Hematopoietic multipotent progenitor cell treated with erythropoietin and hydrocortisone succinate and interleukin-3 and kit ligand, for 8 days (in vitro differentiated cells): ENCODE data around the gene CDK11B.
"Not testable (repeated sequence)": the region's sequence is repeated elsewhere in the genome, so short reads cannot be mapped to it uniquely, and the experiment has no call there.

Experiments used
- DNase-seq: peaks from one replicate; pipeline ENCODE4 v3.0.0-alpha.2; 2015

The CDK11B gene

DNA sequence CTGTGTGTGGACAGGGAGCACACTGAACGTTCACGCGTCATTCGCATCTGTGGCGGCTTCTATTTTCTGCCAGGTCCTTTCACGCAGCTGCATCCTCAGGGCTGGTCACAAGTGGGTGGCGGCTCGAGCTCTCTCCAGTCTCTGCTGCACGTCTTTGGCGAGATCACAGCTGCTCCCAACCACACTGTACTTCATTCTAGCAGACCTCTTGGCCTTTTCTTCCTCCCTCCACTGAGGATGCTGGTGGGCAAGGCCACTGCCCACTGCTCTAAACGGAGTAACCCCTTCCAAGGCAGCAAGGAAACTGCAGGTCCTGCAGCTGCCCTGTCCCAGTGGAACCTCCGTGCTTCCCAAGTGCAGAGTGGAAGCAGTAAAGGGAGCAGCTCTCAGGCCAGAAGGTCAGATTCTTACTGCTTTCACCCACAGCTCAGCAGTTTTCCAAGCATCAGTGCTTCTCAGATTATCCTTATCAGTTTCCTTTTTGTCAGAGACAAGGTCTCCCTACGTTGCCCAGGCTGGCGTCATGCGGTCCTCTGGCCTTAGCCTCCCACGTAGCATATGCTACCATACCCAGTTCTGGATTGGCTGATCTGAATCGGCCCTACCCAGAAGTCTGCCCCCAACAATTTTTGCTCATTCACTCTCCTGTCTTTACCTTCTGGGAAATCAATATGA lies 11.1 kb downstream of the CDK11B start:
- peak; percentile 93 for DNase-seq

DNA sequence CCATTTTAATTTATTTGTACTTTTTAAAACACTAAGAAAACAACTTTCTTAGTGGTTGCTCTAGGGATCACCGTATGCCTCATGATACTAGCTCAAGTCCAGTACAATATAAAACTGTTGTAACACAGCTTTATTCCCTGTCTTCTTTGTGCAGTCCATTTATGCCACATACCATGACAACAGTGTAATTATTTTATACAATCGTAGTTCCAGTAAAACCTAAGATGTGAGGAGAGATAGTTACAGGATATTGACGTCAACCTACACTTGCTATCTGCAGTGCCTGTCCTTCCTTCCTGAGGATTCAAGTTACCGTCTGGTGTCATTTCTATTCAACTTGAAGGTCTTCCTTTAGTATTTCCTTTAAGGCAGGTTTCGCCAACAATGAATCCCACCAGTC lies 12.5 kb downstream of the CDK11B start:
- not testable (repeated sequence) for DNase-seq

DNA sequence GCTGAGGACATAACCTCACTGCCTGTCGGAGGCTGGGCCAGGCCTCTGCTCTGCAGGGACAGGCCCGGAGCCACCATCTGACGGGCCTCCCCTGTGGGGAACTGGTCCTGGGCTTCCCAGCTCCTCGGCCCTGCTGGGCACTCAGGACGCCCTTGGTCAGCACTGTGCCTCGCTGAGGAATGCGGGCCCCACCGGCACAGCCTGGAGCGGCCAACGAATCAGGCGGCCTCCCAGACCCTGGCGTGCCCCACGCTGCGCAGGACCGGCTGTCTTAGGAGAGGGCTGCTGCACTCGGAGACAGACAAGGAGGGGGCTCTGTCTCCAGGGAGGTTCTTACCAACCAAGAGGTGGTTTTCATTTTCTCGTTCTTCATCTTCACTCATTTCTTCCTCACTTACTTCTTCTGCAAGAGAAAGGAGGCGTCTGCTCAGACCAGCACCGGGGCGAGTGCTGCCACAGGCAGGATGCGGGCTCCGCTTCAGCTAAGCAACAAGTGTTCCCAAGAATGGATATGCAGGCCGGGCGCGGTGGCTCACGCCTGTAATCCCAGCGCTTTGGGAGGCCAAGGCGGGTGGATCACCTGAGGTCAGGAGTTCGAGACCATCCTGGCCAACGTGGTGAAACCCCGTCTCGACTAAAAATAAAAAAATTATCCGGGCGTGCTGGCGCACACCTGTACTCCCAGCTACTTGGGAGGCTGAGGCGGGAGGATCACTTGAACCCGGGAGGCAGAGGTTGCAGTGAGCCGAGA lies 17.9 kb downstream of the CDK11B start:
- DNase-seq, result not testable (repeated sequence)

DNA sequence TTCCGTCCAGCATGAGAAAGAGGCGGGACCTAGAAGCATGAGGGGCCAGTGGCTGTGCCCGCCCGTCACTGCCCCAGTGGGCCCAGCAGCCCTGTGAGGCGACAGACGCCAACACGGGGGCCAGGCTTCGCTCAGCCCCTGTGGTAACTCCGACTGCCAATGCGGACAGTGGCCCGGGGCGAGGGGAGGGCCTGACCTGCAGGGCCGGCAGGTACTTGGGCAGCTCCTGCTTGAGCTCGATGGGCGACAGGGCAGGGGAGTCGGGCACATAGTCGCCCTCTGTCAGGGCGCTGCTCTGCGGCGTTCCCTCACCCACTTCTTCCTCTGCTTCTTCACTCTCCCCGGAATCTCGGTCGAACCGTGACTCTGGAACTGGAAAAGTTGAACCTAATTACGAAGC lies 18.7 kb downstream of the CDK11B start:
- DNase-seq, result not testable (repeated sequence)

DNA sequence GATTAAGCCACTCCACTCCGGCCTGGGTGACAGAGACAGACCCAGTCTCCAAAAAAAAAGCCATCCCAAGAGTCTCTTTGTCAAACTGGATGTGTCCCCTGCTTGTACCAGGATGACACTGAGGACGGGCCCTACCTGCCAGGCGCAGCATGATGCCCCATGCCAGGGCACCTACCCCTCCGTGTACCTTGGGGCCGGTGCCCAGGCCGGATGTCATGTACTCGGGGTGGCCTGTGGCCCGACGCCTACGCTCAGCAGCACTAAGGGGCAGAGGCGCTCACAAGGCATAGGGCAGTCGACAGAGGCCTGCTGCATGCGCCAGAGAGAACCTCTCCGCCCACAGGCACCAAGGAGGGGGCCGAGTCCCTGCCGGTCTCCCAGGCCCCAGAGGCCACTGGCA lies 19.4 kb downstream of the CDK11B start:
- DNase-seq, result not testable (repeated sequence)

DNA sequence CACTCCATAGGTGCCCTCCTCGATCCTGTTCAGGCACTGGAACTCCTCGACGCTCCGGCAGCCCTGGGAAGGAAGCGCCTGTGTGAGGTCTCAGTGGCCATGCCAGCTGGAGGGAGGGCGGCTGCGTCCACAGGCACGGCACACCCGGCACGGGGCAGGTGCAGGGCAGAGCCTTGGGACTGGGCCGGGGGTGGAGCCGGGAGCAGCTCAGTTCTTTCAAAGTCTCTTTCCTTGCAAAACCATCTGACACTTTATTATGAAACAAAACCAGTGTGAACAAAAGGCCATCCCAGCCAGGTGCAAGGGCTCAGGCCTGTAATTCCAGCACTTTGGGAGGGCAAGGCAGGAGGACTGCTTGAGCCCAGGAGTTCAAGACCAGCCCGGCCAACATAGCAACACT lies 20.3 kb downstream of the CDK11B start:
- DNase-seq, result not testable (repeated sequence)

DNA sequence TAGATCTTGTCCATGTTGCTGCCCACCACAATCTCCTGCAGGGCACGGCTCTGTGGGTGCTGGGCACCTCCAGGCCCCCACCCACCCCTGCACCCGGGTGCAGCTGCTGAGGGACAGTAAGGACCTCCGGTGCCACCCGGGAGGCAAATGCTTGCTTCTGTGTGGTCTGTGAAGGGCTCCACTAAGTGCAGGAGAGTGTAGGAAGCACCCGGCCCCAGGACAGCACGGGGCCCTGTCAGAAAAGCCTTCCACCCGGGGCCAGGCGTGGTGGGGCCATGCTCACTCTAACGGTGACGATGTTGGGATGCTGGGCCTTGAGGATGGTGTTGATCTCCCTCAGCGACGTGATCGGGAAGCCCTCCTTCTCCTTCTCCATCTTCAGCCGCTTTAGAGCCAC lies 21.3 kb downstream of the CDK11B start:
- DNase-seq, result not testable (repeated sequence)

DNA sequence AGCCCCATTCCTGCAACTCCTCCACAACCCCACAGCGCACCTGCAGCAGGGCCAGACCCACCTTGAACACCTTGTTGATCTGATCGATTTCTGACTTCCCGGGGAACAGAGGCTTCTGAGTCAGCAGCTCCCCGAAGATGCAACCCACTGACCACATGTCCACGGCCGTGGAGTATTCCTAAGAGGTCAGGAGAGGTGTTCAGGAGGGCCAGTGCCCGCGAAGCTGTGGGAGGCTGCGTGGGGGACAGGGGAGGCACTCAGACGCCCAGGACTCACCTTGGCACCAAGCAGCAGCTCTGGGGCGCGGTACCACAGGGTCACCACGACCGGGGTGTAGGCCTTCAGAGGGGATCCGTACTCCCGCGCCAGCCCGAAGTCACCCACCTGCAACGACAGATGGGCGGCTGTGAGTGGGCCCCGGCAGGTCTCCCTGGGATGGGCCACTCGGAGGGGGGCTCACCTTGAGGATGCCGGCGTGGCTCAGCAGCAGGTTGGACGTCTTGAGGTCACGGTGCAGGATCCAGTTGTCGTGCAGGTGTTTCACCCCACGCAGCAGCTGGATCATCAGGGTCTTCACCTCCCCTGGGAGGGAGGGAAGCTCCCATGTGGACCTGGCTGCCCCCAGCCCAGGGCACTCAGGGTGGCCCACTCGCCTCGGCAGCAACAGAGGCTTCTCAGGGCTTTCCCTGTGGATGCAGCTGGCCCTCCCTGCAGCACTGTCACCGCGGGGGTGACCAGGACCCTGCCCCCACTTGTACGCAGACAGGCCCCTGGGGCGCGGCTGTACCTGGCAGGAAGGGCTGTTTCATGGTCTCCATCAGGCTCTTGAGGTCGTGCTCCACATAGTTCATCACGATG lies 22.0 kb downstream of the CDK11B start:
- DNase-seq, result not testable (repeated sequence)

DNA sequence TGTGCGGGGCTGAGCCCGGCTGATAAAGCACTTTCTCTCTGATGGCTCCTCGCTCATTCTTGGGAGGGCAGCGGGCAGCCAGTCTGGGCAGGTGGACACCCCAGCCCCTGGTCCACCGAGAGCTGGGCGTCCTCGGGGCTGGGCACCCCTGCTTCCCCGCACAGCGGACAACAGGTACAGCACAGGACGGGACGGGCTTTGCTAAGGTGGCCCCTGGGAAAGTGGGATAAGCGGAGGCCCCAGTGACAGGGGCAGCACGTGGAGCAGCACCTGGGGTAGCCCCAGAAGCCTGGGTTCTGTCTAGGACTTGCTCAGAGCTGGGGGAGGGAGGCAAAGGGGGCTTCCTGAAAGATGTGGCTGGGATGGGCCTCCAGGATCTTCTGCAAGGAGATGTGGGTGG lies 24.2 kb downstream of the CDK11B start:
- not testable (repeated sequence) for DNase-seq

DNA sequence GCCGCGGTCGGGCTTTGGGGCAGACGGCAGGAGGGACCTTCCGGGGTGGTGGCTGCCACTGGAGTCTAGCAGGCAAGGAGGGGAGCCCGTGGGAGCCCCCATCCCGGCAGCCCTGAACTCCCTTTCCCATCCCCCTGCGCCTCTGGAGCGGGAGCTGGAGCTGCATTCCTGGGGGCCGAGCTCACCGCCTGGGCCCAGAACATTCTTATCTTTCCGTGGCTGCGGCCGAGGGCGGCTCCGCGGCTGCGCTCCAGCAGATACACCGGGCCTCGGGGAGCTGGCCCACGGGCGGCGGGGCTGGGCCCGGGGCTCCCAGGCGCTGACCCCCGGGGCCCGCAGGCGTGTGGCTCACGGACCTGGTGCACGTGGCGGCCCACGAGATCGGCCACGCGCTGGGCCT lies 25.4 kb downstream of the CDK11B start:
- DNase-seq, result not testable (repeated sequence)

DNA sequence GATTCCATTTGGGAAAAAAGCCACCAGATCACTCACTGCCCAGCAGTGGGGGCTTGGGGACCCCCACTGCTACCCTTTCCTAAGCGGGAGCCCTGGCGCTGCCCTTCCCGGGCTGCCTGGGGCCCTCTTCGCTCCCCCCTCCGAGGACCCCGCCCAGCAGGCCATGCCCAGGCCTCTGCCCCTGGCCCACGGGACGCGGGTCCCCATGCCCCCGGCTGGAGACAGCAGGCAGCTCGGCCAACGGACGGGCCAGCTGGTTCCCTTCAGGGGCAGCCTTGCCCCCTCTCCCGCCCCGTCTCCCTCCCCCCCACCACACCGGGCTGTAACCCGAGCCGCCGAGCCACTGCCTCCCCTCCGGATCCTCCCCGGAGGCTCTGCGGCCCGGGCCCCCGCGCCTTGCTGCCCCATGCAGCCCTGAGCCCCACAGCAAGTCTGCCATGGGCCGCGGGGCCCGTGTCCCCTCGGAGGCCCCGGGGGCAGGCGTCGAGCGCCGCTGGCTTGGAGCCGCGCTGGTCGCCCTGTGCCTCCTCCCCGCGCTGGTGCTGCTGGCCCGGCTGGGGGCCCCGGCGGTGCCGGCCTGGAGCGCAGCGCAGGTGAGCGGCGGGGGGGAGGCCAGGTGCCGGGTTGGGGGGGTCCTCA lies 26.9 kb downstream of the CDK11B start, which contains the start of gene MMP23B:
Gene MMP23B, plus strand, starts transcription at position 392 of the 639 bp plus-strand sequence. Its CDS starts 46 bp downstream, at position 438.
- DNase-seq, result no peak

DNA sequence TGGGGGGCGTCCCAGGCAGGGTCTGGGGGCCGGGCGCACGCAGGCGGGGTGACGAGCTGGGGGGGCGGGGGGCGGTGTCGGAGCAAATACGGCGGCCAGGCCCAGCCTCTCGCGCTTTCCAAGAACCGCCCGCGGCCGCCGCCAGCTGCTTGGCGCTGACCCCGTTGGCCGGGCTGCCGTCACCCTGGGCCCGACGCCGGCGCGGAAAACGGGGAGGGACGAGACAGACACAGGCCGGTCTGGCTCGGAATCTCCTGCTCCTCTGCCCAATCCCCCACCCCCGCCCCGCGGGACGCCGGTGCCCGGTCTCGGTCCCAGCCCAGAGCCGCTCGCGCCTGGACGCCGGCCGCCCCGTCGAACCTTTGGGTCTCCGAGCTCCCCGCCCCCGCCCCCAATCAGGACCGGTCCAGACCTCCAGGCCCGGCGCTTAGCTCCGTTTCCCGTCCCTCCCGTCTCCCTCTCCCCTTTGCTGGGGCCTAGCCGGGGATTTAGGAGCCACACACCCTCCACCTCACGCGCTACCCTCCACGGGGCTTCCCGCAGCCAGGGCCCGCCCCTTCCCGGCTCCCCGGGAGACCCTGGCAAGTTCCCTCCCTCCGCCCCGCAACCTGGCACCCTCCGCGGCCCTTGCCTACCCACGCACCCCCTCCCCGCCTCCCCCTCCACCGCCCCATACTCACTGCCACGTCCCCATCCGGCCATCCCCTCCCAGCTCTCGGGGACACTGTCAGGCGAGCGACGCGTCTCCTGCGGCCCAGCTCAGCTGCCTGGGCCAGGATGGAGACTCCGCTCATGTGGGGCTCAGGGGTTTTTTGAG lies 27.6 kb downstream of the CDK11B start:
- DNase-seq, result no peak

DNA sequence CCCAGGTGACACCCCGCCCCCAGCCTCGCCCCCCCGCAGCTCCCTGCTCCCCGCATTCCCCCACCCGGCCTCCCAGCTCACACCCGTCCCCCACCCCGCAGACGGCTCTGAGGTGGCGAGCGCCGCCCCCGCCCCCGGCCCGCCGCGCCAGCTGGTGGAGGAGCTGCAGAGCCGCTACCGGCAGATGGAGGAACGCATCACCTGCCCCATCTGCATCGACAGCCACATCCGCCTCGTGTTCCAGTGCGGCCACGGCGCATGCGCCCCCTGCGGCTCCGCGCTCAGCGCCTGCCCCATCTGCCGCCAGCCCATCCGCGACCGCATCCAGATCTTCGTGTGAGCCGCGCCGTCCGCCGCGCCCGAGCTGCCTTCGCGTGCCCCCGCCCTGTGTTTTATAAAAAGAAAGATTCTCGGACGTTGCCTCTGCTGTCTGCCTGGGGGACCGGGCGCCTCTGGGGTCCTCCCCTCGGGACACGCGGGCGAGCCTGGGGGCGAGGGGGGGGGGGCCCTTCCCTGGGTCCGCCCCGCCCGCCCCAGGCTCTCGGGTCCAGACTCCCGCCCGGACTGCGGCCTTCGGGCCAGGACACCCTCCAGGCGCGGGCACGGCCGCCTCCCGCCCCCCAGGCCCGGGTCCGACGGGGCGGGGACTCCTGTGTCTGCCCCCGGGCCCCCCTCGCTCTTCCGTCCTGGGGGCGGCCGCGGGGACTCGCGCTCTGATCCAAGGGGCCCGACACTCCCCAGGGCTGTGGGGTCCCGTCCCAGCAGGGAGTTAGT lies 28.4 kb downstream of the CDK11B start:
- peak; percentile 84 for DNase-seq

DNA sequence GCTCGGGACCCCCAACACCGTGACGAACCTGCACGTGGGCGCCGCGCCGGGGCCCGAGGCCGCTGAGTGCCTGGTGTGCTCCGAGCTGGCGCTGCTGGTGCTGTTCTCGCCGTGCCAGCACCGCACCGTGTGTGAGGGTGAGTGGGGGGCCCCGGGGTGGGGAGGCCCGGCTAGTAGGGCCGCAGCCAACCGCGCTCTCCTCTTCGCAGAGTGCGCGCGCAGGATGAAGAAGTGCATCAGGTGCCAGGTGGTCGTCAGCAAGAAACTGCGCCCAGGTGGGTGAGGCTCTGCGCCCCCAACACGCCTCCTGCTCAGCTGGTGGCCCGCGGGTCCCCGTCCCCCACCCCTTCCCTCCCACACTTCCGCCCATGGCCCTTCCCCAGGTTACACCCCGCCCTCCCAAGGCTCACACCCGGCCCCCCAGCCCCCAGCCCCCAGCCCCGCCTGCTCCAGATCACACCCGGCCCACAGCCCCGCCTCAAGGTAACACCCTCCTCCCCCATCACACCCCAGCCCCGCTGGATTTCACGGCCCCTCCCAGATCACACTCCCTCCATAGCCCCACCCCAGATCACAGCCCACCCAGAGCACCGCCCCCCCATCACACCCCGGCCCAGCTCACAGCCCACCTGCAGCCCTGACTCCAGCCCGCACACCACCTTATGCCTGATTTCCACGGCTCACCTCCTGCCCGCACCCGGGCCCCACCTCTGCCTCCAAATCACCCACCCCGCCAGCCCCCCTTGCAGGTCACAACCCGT lies 29.2 kb downstream of the CDK11B start:
- no peak for DNase-seq

DNA sequence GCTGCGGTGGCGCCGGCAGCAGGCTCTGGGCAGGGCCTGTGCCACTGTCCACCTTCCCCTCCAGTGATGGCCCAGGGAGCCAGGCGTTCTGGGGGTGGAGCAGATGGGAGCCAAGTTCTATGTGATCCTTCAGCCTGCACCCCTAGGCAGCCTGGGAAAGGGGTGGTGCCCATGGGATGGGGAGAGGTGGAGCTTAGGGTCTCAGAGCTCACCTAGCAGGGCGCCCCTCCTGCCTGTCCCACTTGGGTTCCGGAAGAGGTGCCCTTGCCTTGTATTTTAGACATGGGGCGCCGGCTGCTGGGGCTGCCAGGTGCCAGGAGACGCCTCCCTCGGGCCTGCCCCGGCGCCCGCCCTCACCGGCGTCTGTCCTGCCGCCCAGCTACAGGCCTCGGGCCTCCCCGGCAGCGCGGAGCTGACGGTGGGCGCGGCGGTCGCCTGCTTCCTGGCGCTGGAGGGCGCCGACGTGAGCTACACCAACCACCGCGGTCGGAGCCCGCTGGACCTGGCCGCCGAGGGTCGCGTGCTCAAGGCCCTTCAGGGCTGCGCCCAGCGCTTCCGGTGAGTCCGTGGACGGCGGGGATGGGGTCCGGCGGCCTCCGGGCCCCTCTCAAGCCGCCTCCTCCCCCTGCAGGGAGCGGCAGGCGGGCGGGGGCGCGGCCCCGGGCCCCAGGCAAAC lies 29.9 kb downstream of the CDK11B start:
- peak; percentile 37 for DNase-seq

DNA sequence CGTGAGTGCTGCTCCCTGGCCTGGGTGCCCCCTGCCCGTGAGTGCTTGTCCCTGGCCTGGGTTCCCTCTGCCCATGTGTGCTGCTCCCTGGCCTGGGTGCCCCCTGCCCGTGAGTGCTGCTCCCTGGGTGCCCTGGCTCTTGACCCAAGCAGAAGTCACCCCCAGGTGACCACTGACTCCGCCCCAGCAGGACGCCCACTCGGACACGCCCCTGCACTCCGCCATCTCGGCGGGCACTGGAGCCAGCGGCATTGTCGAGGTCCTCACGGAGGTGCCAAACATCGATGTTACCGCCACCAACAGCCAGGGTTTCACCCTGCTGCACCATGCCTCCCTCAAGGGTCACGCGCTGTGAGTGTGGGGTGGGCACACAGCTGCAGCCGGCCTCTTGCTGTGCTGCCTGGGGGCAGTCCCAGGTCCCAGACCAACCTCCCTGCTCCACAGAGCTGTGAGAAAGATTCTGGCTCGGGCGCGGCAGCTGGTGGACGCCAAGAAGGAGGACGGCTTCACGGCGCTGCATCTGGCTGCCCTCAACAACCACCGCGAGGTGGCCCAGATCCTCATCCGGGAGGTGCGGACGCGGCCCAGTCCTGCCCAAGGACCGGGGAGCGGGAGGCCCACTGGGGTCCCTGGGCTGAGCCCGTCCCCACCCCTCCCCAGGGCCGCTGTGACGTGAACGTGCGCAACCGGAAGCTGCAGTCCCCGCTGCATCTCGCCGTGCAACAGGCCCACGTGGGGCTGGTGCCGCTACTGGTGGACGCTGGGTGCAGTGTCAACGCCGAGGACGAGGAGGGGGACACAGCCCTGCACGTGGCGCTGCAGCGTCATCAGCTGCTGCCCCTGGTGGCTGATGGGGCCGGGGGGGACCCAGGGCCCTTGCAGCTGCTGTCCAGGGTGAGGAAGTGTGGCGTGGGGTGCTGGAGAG lies 30.7 kb downstream of the CDK11B start:
- no peak for DNase-seq

DNA sequence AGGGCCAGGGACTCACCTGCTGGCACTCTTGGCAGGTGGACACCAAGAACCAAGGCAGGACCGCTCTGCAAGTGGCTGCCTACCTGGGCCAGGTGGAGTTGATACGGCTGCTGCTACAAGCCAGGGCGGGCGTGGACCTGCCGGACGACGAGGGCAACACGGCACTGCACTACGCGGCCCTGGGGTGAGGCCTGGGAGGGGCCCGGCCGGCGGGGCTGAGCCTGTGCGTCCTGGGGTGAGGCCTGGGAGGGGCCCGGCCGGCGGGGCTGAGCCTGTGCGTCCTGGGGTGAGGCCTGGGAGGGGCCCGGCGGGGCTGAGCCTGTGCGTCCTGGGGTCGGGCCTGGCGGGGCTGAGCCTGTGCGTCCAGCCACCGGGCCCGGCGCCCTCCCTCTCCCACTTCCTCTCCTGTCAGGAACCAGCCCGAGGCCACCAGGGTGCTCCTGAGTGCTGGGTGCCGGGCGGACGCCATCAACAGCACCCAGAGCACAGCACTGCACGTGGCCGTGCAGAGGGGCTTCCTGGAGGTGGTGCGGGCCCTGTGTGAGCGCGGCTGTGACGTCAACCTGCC lies 31.5 kb downstream of the CDK11B start:
- no peak for DNase-seq
